Right lobe of liver (tissue), 4 donors: ENCODE results near the gene PPP2R5C.

Experiments
- POLR2A ChIP-seq: fragments of 450-650 bp; IDR thresholded peaks from one replicate; pipeline ENCODE4 v1.6.1; 2017; ENCODE audit warnings: antibody characterized with exemption, mild to moderate bottlenecking
- TF ChIP-seq, protein P1 (sequence below), 4 donors: fragments of 200-600 bp in 3 of 4; fragments of 450-650 bp in 1 of 4; IDR thresholded peaks; one replicate each; pipeline versions ENCODE4 v1.5.1 to v1.8.0; 2016 to 2022; ENCODE audit warnings: antibody characterized with exemption in 4 of 4, mild to moderate bottlenecking in 2 of 4
- donor health status: DM: no; HTN: no; CAD: no.
- donor health status: DM: no; HTN: no; CAD: no.
- donor health status: DM: no; HTN: yes; CAD: no.

DNA sequence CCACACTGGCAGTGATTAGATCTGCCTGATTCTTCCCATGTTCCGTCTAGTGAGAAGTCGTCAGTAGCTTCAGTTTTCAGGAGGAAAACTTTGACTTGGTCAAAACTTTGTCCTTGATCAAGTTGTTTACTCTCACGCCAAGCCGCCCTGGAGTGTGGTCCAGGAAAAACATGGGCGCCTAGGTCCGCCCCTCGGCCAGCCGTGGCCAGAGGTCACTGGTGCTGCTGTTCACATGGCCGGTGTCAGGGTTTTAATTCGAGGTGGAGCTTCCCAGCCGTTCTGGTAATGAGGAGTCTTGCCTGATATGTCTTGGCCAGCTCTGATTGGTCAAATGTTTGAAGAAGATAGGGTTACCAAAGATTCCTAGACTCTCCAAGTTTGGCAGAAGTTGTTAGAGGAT lies 71.5 kb downstream of the PPP2R5C start:
- TF ChIP-seq, protein P1, sequence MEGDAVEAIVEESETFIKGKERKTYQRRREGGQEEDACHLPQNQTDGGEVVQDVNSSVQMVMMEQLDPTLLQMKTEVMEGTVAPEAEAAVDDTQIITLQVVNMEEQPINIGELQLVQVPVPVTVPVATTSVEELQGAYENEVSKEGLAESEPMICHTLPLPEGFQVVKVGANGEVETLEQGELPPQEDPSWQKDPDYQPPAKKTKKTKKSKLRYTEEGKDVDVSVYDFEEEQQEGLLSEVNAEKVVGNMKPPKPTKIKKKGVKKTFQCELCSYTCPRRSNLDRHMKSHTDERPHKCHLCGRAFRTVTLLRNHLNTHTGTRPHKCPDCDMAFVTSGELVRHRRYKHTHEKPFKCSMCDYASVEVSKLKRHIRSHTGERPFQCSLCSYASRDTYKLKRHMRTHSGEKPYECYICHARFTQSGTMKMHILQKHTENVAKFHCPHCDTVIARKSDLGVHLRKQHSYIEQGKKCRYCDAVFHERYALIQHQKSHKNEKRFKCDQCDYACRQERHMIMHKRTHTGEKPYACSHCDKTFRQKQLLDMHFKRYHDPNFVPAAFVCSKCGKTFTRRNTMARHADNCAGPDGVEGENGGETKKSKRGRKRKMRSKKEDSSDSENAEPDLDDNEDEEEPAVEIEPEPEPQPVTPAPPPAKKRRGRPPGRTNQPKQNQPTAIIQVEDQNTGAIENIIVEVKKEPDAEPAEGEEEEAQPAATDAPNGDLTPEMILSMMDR (IDR thresholded peaks at IDR 0.05) = no peak
- TF ChIP-seq POLR2A = no peak
